IgD-negative memory B cell (primary cell): ENCODE data around the gene TMEM131. TPM values are rescaled to one million over a fixed set of nuclear protein-coding genes. Genes with fewer than 3 reads are reported as not detected.

Experiments
- H3K27ac Mint-ChIP-seq, 3 donors: one replicate each; pipeline ENCODE4 v1.8.0; 2020 to 2022; ENCODE audit warnings: mild to moderate bottlenecking in 3 of 3, mixed read lengths in 3 of 3, moderate library complexity in 1 of 3
- H3K27me3 Mint-ChIP-seq: one replicate; pipeline ENCODE4 v1.8.0; 2021; ENCODE audit warnings: mixed read lengths
- H3K36me3 Mint-ChIP-seq: one replicate; pipeline ENCODE4 v1.8.0; 2020; ENCODE audit warnings: mild to moderate bottlenecking, mixed read lengths
- H3K4me1 Mint-ChIP-seq, 3 donors: one replicate each; pipeline ENCODE4 v1.8.0; 2020 to 2022; ENCODE audit warnings: mixed read lengths in 3 of 3, mild to moderate bottlenecking in 1 of 3
- H3K4me3 Mint-ChIP-seq, 4 donors: one replicate each; pipeline ENCODE4 v1.8.0; 2020 to 2022; ENCODE audit warnings: mild to moderate bottlenecking in 4 of 4, mixed read lengths in 4 of 4, moderate library complexity in 3 of 4
- H3K9me3 Mint-ChIP-seq, 3 donors: one replicate each; pipeline ENCODE4 v1.8.0; 2020 to 2021; ENCODE audit warnings: mixed read lengths in 3 of 3, mild to moderate bottlenecking in 1 of 3
- polyA plus RNA-seq: library from polyadenylated mRNA; unstranded; fragments of 300-500 nt; fragmentation: Illumina TruSeq; gene quantifications from one replicate; pipeline ENCODE4 v1.2.3, GENCODE V29; 2021

Gene TMEM131
- polyA plus RNA-seq, 1 donor from 2014 or later: 24.9 TPM

GRCh38 chr2:97755491-97755890, 240.3 kb downstream of the TMEM131 start:
- peaks cover 10% of the 10 kb centered on the region for H3K36me3 Mint-ChIP-seq
- no peak overlapping the region for H3K27ac Mint-ChIP-seq
- H3K4me3 Mint-ChIP-seq: peak overlapping the region in 1 of 4 donors; percentile 37
- no peaks in the 10 kb centered on the region for H3K9me3 Mint-ChIP-seq
- H3K4me1 Mint-ChIP-seq: peaks cover 0 to 6% (median 1%) of the 10 kb centered on the region in 3 donors
- no peaks in the 10 kb centered on the region for H3K27me3 Mint-ChIP-seq

DNA sequence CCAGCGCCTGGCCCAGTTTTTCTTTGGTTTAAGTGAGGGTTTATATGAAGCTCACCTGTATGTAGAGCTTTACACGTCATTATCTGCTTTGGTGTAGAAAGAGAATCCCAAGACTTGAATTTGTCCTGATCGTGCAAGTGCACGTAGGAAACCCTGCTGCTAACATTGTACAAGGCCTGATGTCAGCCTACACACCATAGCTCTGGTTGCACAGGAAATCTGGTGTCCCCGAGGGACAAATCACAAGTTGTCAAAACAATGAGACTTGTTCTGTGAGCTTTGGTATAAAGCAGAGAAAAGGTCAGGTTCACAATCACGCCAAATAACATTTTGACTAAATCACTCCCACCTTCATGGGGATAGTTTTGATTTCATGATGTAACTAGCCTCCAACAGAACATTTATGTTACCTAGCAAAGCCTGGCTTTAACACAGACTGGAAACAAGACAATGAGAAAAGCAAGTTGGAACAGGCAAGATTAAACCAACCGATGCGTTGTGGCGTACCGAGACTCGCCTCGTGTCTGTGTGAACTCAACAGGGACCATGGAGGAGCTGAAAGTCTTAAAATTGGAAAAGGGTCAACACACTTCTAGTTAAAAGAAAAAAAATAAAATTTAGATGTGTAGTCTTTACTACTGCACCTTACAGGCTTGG, 240.9 kb downstream of the TMEM131 start:
- Mint-ChIP-seq H3K27me3 (no peaks in the 10 kb centered on the region), H3K4me1 (peaks cover 0 to 6% (median 1%) of the 10 kb centered on the region in 3 donors), H3K4me3 (no peak overlapping the region), H3K27ac (peak overlapping the region in 1 of 3 donors; percentile 78), H3K36me3 (peaks cover 10% of the 10 kb centered on the region), H3K9me3 (no peaks in the 10 kb centered on the region)

DNA sequence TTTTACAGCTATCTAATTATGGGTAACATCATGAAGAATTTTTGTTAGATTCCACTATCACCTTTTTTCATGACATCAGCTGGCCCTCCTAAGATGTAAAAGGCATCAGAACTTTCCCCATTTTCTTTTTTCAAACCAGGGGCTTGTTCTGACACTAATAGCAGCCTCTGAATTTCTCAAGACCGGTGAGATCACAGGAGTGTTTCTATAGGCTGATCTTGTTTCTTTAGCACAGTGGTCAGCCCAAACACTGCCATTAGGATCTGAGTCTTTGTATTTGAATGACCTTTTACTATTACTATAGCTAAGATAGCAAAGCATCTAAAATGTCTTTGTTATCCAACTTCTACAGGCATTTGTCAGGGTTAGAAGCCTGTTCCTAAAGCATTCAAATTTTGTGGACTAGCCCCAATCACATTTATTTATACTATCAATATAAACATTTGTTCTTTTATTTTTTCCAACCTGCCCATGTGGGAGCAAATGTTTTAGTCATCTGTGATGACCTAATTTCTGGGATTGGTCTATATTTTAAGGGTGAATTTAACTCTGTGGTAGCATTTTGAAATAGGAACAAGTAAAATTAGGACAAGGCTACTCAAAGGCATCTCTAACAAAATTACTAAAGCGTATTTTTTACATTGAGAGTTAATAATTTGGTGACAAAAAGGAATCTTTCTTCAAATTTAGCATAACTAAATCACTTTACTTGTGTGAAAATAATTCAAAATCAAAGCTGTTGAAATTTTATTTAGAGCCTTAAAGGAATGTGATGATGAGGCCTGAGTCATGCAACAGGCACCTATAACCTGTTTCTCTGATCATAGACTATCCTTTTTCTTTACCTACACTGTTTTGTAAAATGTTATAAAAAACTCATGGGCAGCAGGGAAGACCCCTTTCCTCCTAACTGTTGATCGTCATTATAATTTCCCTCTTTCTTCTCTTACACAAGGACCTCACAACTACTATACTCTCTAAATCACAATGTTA, 243.1 kb downstream of the TMEM131 start:
- Mint-ChIP-seq H3K27ac (peak overlapping the region in 1 of 3 donors; percentile 61), H3K4me3 (no peak overlapping the region), H3K27me3 (no peaks in the 10 kb centered on the region), H3K9me3 (peaks cover 0 to 3% (median 0%) of the 10 kb centered on the region in 3 donors), H3K36me3 (peaks cover 10% of the 10 kb centered on the region), H3K4me1 (peaks cover 4 to 13% (median 7%) of the 10 kb centered on the region in 3 donors)

DNA sequence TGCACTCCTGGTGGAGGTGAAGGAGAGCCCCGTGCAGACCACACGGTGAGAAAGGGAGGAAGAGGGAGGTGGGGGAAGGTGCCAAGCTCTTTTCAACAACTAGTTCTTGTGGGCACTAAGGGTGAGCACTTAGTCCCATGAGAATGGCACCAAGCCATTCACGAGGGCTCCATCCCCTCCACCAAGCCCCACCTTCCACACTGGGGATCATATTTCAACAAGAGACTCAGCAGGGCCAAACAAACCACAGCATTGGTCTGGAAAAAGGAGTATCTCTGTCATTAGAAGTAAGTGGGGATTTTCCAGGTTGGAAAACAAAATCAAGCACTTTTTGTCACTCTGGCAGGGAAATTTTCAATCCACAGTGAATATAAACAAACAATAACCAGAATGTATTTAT, 244.0 kb downstream of the TMEM131 start:
- Mint-ChIP-seq H3K9me3 (peaks cover 0 to 3% (median 0%) of the 10 kb centered on the region in 3 donors), H3K36me3 (peaks cover 10% of the 10 kb centered on the region), H3K27ac (peak overlapping the region; percentile 60 to 65 (median 61)), H3K27me3 (no peaks in the 10 kb centered on the region), H3K4me1 (peaks cover 9 to 15% (median 13%) of the 10 kb centered on the region in 3 donors), H3K4me3 (no peak overlapping the region)

DNA sequence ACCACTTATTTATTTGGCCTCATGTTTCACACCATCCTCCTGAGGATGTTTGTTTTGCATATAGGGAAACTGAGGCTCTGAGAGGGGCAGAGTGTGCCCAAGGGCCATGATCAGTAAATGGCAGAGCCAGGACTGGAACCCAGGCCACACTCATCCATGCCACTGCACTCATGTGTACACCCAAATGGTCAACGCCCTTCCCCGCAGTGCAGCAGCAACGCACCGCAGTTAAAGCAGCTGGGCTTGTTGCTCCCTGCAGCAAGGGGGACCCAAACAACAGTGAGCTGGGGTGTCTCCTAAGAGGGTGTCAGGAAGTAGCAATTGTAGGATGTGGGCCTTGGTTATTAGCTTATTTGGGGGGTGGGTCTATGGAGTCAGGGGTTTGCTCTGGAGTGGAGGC, 245.7 kb downstream of the TMEM131 start:
- no peak overlapping the region for H3K27ac Mint-ChIP-seq
- no peaks in the 10 kb centered on the region for H3K27me3 Mint-ChIP-seq
- no peak overlapping the region for H3K4me3 Mint-ChIP-seq
- H3K36me3 Mint-ChIP-seq: peaks cover 10% of the 10 kb centered on the region
- H3K9me3 Mint-ChIP-seq: peaks cover 0 to 3% (median 0%) of the 10 kb centered on the region in 3 donors
- peaks cover 18 to 30% (median 25%) of the 10 kb centered on the region in 3 donors for H3K4me1 Mint-ChIP-seq

- peak overlapping the region in 2 of 3 donors; percentile 7 to 46 for H3K27ac Mint-ChIP-seq
- no peak overlapping the region for H3K4me3 Mint-ChIP-seq
- H3K36me3 Mint-ChIP-seq: peaks cover 5% of the 10 kb centered on the region
- no peaks in the 10 kb centered on the region for H3K27me3 Mint-ChIP-seq
- H3K4me1 Mint-ChIP-seq: peaks cover 18 to 30% (median 23%) of the 10 kb centered on the region in 3 donors
- peaks cover 0 to 3% (median 0%) of the 10 kb centered on the region in 3 donors for H3K9me3 Mint-ChIP-seq
Measured at GRCh38 chr2:97749581-97749980, 246.2 kb downstream of the TMEM131 start.

- H3K27me3 Mint-ChIP-seq: no peaks in the 10 kb centered on the region
- H3K4me1 Mint-ChIP-seq: peaks cover 20 to 30% (median 29%) of the 10 kb centered on the region in 3 donors
- H3K27ac Mint-ChIP-seq: peak overlapping the region in 1 of 3 donors; percentile 2
- H3K4me3 Mint-ChIP-seq: no peak overlapping the region
- peaks cover 9% of the 10 kb centered on the region for H3K36me3 Mint-ChIP-seq
- peaks cover 0 to 3% (median 0%) of the 10 kb centered on the region in 3 donors for H3K9me3 Mint-ChIP-seq
Measured at GRCh38 chr2:97747716-97748115, 248.0 kb downstream of the TMEM131 start.

DNA sequence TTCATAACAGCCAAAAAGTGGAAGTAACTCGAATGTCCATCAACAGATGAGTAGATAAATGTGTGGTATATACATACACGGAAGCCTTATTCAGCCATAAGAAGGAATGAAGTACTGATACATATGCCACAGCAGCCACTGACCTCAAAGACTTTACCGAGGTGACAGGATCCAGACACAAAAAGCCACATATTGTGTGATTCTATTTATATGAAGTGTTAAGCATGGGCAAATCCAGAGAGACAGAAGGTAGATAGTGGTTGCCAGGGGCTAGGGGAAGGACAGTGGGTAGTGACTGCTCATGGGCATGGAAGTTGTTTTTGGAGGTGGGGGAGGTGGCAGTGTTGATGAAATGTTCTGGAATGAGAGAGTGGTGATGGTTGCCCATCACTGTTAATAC, 248.5 kb downstream of the TMEM131 start:
- Mint-ChIP-seq H3K4me3 (no peak overlapping the region), H3K9me3 (peaks cover 0 to 3% (median 0%) of the 10 kb centered on the region in 3 donors), H3K36me3 (peaks cover 9% of the 10 kb centered on the region), H3K27ac (peak overlapping the region in 1 of 3 donors; percentile 2), H3K4me1 (peaks cover 24 to 32% (median 30%) of the 10 kb centered on the region in 3 donors), H3K27me3 (no peaks in the 10 kb centered on the region)

- peak overlapping the region in 2 of 4 donors; percentile 25 to 75 for H3K4me3 Mint-ChIP-seq
- H3K4me1 Mint-ChIP-seq: peaks cover 26 to 37% (median 29%) of the 10 kb centered on the region in 3 donors
- H3K36me3 Mint-ChIP-seq: peaks cover 11% of the 10 kb centered on the region
- no peaks in the 10 kb centered on the region for H3K27me3 Mint-ChIP-seq
- peaks cover 0 to 3% (median 0%) of the 10 kb centered on the region in 3 donors for H3K9me3 Mint-ChIP-seq
- H3K27ac Mint-ChIP-seq: peak overlapping the region in 1 of 3 donors; percentile 48
Measured at GRCh38 chr2:97745474-97746174, 250.1 kb downstream of the TMEM131 start.

- Mint-ChIP-seq H3K36me3 (peaks cover 9% of the 10 kb centered on the region), H3K9me3 (no peaks in the 10 kb centered on the region), H3K27me3 (no peaks in the 10 kb centered on the region), H3K27ac (peak overlapping the region in 2 of 3 donors; percentile 25 to 47), H3K4me1 (peaks cover 29 to 41% (median 32%) of the 10 kb centered on the region in 3 donors), H3K4me3 (peak overlapping the region in 2 of 4 donors; percentile 21 to 65)
Measured at GRCh38 chr2:97743913-97744312, 251.8 kb downstream of the TMEM131 start.

- H3K4me1 Mint-ChIP-seq: peaks cover 22 to 34% (median 29%) of the 10 kb centered on the region in 3 donors
- peak overlapping the region in 2 of 3 donors; percentile 57 to 67 for H3K27ac Mint-ChIP-seq
- H3K4me3 Mint-ChIP-seq: no peak overlapping the region
- peaks cover 9% of the 10 kb centered on the region for H3K36me3 Mint-ChIP-seq
- H3K27me3 Mint-ChIP-seq: no peaks in the 10 kb centered on the region
- peaks cover 0 to 2% (median 0%) of the 10 kb centered on the region in 3 donors for H3K9me3 Mint-ChIP-seq
Measured at GRCh38 chr2:97742381-97742847, 253.3 kb downstream of the TMEM131 start.

DNA sequence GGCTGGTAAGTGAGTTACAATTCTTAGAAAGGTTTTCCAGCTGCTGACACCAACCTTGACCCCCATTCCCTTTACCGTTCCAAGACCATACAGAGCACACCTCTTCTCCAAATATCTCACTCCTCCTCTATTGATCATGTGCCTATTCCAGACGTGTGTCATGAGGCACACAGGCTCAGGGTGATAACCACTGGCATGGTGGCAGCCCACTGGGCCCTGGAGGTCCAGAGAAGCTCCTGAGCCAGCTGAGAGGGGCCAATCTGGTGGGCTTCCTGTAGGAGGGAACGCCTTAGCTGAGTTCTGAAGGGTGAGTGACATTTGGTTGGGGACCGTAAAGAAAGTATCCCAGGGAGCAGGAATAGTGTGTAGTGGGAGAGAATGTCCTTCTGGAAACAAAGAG, 254.1 kb downstream of the TMEM131 start:
- H3K27ac Mint-ChIP-seq: peak overlapping the region in 1 of 3 donors; percentile 73
- peaks cover 0 to 2% (median 0%) of the 10 kb centered on the region in 3 donors for H3K9me3 Mint-ChIP-seq
- H3K4me3 Mint-ChIP-seq: peak overlapping the region in 2 of 4 donors; percentile 13 to 45
- peaks cover 9% of the 10 kb centered on the region for H3K36me3 Mint-ChIP-seq
- peaks cover 20 to 28% (median 24%) of the 10 kb centered on the region in 3 donors for H3K4me1 Mint-ChIP-seq
- no peaks in the 10 kb centered on the region for H3K27me3 Mint-ChIP-seq

DNA sequence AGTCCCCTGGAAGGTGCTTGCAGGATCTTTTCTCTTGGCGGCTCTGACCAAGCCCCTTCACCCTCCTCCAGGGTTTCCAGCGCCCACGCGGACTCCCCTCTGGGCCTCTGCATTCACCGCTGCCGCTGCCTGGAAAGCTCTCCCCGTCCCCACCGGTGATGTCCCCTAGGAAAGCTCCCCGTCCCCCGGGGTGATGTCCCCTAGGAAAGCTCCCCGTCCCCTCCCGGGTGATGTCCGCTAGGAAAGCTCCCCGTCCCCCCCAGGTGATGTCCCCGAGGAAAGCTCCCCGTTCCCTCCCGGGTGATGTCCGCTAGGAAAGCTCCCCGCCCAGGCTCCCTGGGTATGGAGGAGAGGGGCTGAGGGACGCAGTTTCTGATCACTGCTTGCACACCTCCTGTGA, 254.5 kb downstream of the TMEM131 start:
- Mint-ChIP-seq H3K27ac (no peak overlapping the region), H3K4me3 (no peak overlapping the region), H3K36me3 (peaks cover 9% of the 10 kb centered on the region), H3K9me3 (peaks cover 0 to 2% (median 0%) of the 10 kb centered on the region in 3 donors), H3K4me1 (peaks cover 16 to 26% (median 21%) of the 10 kb centered on the region in 3 donors), H3K27me3 (no peaks in the 10 kb centered on the region)

GRCh38 chr2:97740590-97741182, 255.1 kb downstream of the TMEM131 start:
- H3K36me3 Mint-ChIP-seq: peaks cover 10% of the 10 kb centered on the region
- no peaks in the 10 kb centered on the region for H3K27me3 Mint-ChIP-seq
- peak overlapping the region in 1 of 3 donors; percentile 74 for H3K27ac Mint-ChIP-seq
- H3K9me3 Mint-ChIP-seq: peaks cover 0 to 2% (median 0%) of the 10 kb centered on the region in 3 donors
- peaks cover 11 to 22% (median 19%) of the 10 kb centered on the region in 3 donors for H3K4me1 Mint-ChIP-seq
- H3K4me3 Mint-ChIP-seq: peak overlapping the region in 1 of 4 donors; percentile 34
